A673 (cell line): Measurements from ENCODE around the gene HYAL2. TPM values are rescaled to one million over a fixed set of nuclear protein-coding genes. Genes with fewer than 3 reads are reported as not detected.
A peak's percentile ranks its signal among the peaks of the same experiment; 100 is the strongest.

Source experiments
- BruUV-seq: library from RNA; stranded (reverse); fragments of 400-500 nt; replicated peaks from 2 replicates; lab custom pipeline; 2021; lab: Mats Ljungman, UMichigan
- CTCF ChIA-PET: fragments of 300-600 bp; sonication (Branson Sonifier 250); formaldehyde crosslinking; loops from one replicate; lab custom pipeline; 2022; ENCODE audit warnings: antibody characterized with exemption; lab: Charles Lee
- POLR2A ChIA-PET: fragments of 300-600 bp; sonication (Branson Sonifier 250); formaldehyde crosslinking; loops from one replicate; lab custom pipeline; 2022; ENCODE audit warnings: antibody characterized with exemption; ENCODE audit not compliant: low non-redundant PET; lab: Charles Lee
- DNase-seq: peaks from one replicate; pipeline ENCODE4 v3.0.0-alpha.2; 2015; ENCODE audit warnings: low spot score
- H3K27ac ChIP-seq: fragments of 200-600 bp; sonication (generic); 2 replicates; pipeline ENCODE4 v1.5.1; 2016; ENCODE audit warnings: mixed run types, low read depth, mild to moderate bottlenecking, mixed read lengths, antibody characterized with exemption, low read length; ENCODE audit not compliant: poor library complexity, severe bottlenecking
- H3K27me3 ChIP-seq: fragments of 200-600 bp; sonication (generic); replicated peaks from 2 replicates; pipeline ENCODE4 v1.6.1; 2017; ENCODE audit warnings: mixed run types, low read depth, mild to moderate bottlenecking, mixed read lengths, antibody characterized with exemption, low read length; ENCODE audit not compliant: insufficient read depth, poor library complexity
- H3K36me3 ChIP-seq: fragments of 200-600 bp; sonication (generic); 2 replicates; pipeline ENCODE4 v1.6.1; 2016; ENCODE audit warnings: mixed run types, mild to moderate bottlenecking, mixed read lengths, antibody characterized with exemption, low read length; ENCODE audit not compliant: insufficient read depth, poor library complexity, severe bottlenecking
- H3K4me1 ChIP-seq: fragments of 200-600 bp; sonication (generic); 2 replicates; pipeline ENCODE4 v1.6.1; 2017; ENCODE audit warnings: mixed run types, mild to moderate bottlenecking, mixed read lengths, antibody characterized with exemption, low read length; ENCODE audit not compliant: insufficient read depth, poor library complexity, severe bottlenecking
- H3K4me3 ChIP-seq: fragments of 200-600 bp; sonication (generic); 2 replicates; pipeline ENCODE4 v1.5.1; 2016; ENCODE audit warnings: low read depth, mixed run types, mild to moderate bottlenecking, mixed read lengths, low read length; ENCODE audit not compliant: poor library complexity, severe bottlenecking
- H3K9me3 ChIP-seq: fragments of 200-600 bp; sonication (generic); 2 replicates; pipeline ENCODE4 v1.6.1; 2016; ENCODE audit warnings: mixed run types, low read depth, mild to moderate bottlenecking, mixed read lengths, antibody characterized with exemption, low read length; ENCODE audit not compliant: poor library complexity, severe bottlenecking
- EZH2 ChIP-seq: fragments of 200-600 bp; sonication (generic); IDR thresholded peaks from 2 replicates; pipeline ENCODE4 v1.6.1; 2017; ENCODE audit warnings: borderline replicate concordance, low read depth, mild to moderate bottlenecking, mixed read lengths, antibody characterized with exemption, low read length; ENCODE audit not compliant: poor library complexity, severe bottlenecking
- intact Hi-C: fragments of 100-400 bp; cut with micrococcal nuclease; formaldehyde crosslinking; loops from one replicate; pipeline ENCODE4 v1.10.0; 2022; ENCODE audit not compliant: unreplicated experiment
- total RNA-seq: library from RNA; stranded (reverse); gene quantifications from 2 replicates; pipeline ENCODE4 v1.2.3, GENCODE V29; 2021
- TF ChIP-seq, protein P1 (sequence below): fragments of 300-800, 200-600 bp; sonication (generic); conservative IDR thresholded peaks from 2 replicates; pipeline ENCODE4 v1.5.1; 2017; ENCODE audit warnings: low read depth, mild to moderate bottlenecking, antibody characterized with exemption, low read length, moderate library complexity, mixed read lengths

Gene HYAL2
- total RNA-seq, 1 experiment from 2014 or later, result 18.1 TPM

DNA sequence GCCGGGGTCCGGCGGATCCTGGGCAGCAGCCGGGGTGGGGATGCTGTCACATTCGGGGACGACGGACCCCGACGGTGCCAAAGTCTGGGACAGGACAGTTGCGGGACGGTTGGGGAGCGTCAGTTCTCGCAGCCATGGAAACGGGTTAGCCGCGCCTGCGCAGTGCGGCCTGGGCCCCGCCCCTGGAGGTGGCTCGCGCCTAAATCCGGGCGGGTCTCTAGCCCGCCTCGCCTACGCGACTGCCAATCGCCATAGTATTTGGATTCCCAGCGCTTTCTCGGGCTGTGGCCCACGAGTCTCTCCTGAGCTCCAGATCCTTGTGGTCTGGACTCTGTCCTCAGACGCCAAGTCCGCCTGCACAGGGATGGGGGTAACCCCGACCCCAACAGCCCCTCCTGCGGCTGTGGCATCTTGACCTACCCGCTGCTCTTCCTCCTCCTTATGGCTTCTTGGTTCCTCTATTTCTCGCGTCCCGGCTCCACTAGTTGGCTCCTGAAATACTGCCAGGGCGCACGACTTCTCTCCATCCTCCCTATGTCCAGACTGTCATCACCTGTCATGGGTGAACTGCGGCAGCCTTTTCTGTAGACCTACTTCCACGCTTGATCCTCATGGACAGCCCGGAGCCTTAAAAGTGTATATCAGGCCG is 23.2 kb upstream of the HYAL2 start, which contains the start of gene ZMYND10:
ZMYND10 (minus strand) TSS at position 147 of the 649 bp plus-strand sequence. CDS start 153 bp downstream, outside the sequence.
- POLR2A ChIA-PET, result interaction anchor here (0.6 kb wide), 1 partner anchor 240 kb away, joined by 11 read pairs; no protein-coding TSS in a partner anchor

DNA sequence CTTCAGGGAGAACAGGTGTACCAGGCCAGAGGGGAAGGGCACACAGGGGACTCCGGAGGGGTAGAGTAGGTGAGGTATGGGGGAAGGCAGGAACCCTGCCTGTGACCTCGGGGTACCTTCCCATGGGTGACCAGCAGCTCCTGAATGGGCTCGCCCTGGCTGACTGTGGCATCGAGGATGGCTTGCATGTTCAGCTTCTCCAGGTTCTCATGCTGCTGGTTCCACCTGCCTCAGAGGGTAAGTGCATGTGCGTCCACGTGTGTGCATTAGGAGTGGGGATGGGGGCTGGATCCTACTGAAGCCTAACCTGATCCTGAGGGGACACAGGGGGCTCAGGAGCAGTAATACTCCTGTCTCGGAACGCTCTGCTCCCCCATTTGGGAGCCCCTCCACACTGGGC is 22.5 kb upstream of the HYAL2 start:
- Histone ChIP-seq H3K36me3 (no peaks in the 10 kb centered on the region), H3K4me3 (peak overlapping the region; percentile 40), H3K4me1 (peaks cover 6% of the 10 kb centered on the region), H3K27me3 (no peaks in the 10 kb centered on the region), H3K9me3 (no peaks in the 10 kb centered on the region), H3K27ac (no peak overlapping the region)
- BruUV-seq, result no TSS peak
- CTCF ChIA-PET, result no interaction called here
- TF ChIP-seq, protein P1, sequence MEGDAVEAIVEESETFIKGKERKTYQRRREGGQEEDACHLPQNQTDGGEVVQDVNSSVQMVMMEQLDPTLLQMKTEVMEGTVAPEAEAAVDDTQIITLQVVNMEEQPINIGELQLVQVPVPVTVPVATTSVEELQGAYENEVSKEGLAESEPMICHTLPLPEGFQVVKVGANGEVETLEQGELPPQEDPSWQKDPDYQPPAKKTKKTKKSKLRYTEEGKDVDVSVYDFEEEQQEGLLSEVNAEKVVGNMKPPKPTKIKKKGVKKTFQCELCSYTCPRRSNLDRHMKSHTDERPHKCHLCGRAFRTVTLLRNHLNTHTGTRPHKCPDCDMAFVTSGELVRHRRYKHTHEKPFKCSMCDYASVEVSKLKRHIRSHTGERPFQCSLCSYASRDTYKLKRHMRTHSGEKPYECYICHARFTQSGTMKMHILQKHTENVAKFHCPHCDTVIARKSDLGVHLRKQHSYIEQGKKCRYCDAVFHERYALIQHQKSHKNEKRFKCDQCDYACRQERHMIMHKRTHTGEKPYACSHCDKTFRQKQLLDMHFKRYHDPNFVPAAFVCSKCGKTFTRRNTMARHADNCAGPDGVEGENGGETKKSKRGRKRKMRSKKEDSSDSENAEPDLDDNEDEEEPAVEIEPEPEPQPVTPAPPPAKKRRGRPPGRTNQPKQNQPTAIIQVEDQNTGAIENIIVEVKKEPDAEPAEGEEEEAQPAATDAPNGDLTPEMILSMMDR, result no peak
- no peak for TF ChIP-seq EZH2
- intact Hi-C loops, result no loop called here
- no peak for DNase-seq
- POLR2A ChIA-PET, result interaction anchor here (0.6 kb wide), 1 partner anchor 241 kb away, joined by 11 read pairs; no protein-coding TSS in a partner anchor

More for the DNA sequence above, 23.2 kb upstream of the HYAL2 start, which contains the start of gene ZMYND10:
- CTCF ChIA-PET, result interaction anchor here (0.6 to 0.7 kb wide), 2 partner anchors 108 to 1324 kb away, joined by 5 to 6 read pairs; no protein-coding TSS in a partner anchor
- Histone ChIP-seq H3K9me3 (no peaks in the 10 kb centered on the region), H3K27me3 (no peaks in the 10 kb centered on the region), H3K4me3 (peak within 1 kb of the TSS; percentile 40), H3K4me1 (peaks cover 6% of the 10 kb centered on the region), H3K27ac (no peak within 1 kb of the TSS), H3K36me3 (no peaks in the 10 kb centered on the region)
- no peak for TF ChIP-seq EZH2
- TF ChIP-seq, protein P1, result no peak
- no TSS peak for BruUV-seq
- DNase-seq, result peak; percentile 69
- intact Hi-C loops, result loop anchor here (2.0 kb wide), 1 partner anchor 205 kb away; no protein-coding TSS in a partner anchor

DNA sequence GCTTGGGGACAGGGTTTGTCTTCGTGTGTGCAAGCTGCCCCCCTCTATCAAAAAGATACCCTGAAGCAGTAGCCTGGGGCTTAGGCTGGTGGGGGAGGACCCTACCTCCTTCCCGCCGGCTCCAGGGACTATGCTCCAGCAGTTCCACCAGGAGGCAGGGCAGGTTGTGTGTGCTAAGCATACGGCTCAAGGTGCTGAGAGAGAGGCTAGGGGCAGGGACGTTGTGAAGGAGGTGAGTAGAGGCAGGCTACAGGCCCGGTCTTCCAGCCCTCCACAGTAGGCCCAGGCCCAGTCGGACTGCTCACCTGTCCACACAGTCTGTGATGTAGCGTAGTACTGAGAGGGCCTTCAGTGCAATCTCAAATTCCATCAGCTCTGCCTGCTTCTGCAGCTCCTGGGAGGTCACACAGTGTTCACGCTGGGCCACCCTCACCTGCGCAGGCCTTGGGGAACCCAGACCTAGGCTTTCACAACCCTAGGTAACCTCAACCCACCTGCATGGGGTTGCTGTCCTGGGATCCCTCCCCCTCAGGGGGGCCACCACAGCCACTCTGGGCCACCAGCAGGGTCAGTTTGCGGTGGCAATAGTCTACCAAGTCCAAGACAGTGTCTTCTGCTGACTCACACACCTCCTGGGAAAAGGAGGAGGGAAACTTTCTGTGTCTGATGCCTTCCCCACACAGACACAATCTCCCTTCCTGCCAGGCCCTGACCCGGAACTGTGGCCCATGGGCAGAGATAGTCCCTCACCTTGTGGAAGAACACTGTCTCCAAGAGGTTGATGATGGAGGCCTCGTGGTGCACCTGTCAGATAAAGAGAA is 20.5 kb upstream of the HYAL2 start:
- DNase-seq, result no peak
- BruUV-seq, result no TSS peak
- H3K9me3 ChIP-seq, result no peaks in the 10 kb centered on the region
- no peak for TF ChIP-seq EZH2
- TF ChIP-seq, protein P1, result no peak
- H3K27ac ChIP-seq, result no peak overlapping the region
- no peak overlapping the region for H3K4me3 ChIP-seq
- intact Hi-C loops, result no loop called here
- H3K27me3 ChIP-seq, result no peaks in the 10 kb centered on the region
- peaks cover 6% of the 10 kb centered on the region for H3K4me1 ChIP-seq
- ChIA-PET CTCF (no interaction called here), POLR2A (no interaction called here)
- no peaks in the 10 kb centered on the region for H3K36me3 ChIP-seq
